ENCODE results near the gene SLC39A8.

The SLC39A8 gene

GRCh38 chr4:102308032-102308799 lies 37.1 kb downstream of the SLC39A8 start:
- peaks cover 5% of the 10 kb centered on the region for H3K36me3 Mint-ChIP-seq (ENCODE audit: low read depth)
- H3K9me3 Mint-ChIP-seq, result no peaks in the 10 kb centered on the region
- TF ChIP-seq CTCF (IDR thresholded peaks at IDR 0.05; ENCODE audit: unreplicated experiment in 3 of 3), result no peak
- H3K4me3 Mint-ChIP-seq, result no peak overlapping the region
- no peak overlapping the region for H3K27ac Mint-ChIP-seq
- H3K27me3 Mint-ChIP-seq (ENCODE audit: low read depth), result no peaks in the 10 kb centered on the region
- no peaks in the 10 kb centered on the region for H3K4me1 Mint-ChIP-seq

- Mint-ChIP-seq H3K9me3 (no peaks in the 10 kb centered on the region), H3K4me3 (no peak overlapping the region), H3K4me1 (no peaks in the 10 kb centered on the region), H3K27ac (no peak overlapping the region), H3K36me3 (ENCODE audit: low read depth) (no peaks in the 10 kb centered on the region), H3K27me3 (ENCODE audit: low read depth) (no peaks in the 10 kb centered on the region)
- TF ChIP-seq CTCF (IDR thresholded peaks at IDR 0.05; ENCODE audit: unreplicated experiment in 3 of 3), result no peak
Measured at GRCh38 chr4:102305666-102306065, 39.6 kb downstream of the SLC39A8 start.

GRCh38 chr4:102302762-102303161 lies 42.5 kb downstream of the SLC39A8 start:
- no peak for TF ChIP-seq CTCF (IDR thresholded peaks at IDR 0.05; ENCODE audit: unreplicated experiment in 3 of 3)
- no peaks in the 10 kb centered on the region for H3K4me1 Mint-ChIP-seq
- peaks cover 2% of the 10 kb centered on the region for H3K36me3 Mint-ChIP-seq (ENCODE audit: low read depth)
- no peak overlapping the region for H3K27ac Mint-ChIP-seq
- no peak overlapping the region for H3K4me3 Mint-ChIP-seq
- H3K27me3 Mint-ChIP-seq (ENCODE audit: low read depth), result no peaks in the 10 kb centered on the region
- H3K9me3 Mint-ChIP-seq, result no peaks in the 10 kb centered on the region

GRCh38 chr4:102301167-102301566 lies 44.1 kb downstream of the SLC39A8 start:
- Mint-ChIP-seq H3K9me3 (no peaks in the 10 kb centered on the region), H3K36me3 (ENCODE audit: low read depth) (peaks cover 3% of the 10 kb centered on the region), H3K4me3 (no peak overlapping the region), H3K27me3 (ENCODE audit: low read depth) (no peaks in the 10 kb centered on the region), H3K27ac (no peak overlapping the region), H3K4me1 (no peaks in the 10 kb centered on the region)
- no peak for TF ChIP-seq CTCF (IDR thresholded peaks at IDR 0.05; ENCODE audit: unreplicated experiment in 3 of 3)

- no peaks in the 10 kb centered on the region for H3K27me3 Mint-ChIP-seq (ENCODE audit: low read depth)
- TF ChIP-seq CTCF (IDR thresholded peaks at IDR 0.05; ENCODE audit: unreplicated experiment in 3 of 3), result peak; percentile 55 to 66 (median 62)
- H3K4me1 Mint-ChIP-seq, result no peaks in the 10 kb centered on the region
- no peaks in the 10 kb centered on the region for H3K9me3 Mint-ChIP-seq
- peaks cover 5% of the 10 kb centered on the region for H3K36me3 Mint-ChIP-seq (ENCODE audit: low read depth)
- H3K4me3 Mint-ChIP-seq, result no peak overlapping the region
- H3K27ac Mint-ChIP-seq, result no peak overlapping the region
Measured at GRCh38 chr4:102299354-102300107, 45.8 kb downstream of the SLC39A8 start.
